ENCODE results near the gene NRIP3. TPM values are rescaled to one million over a fixed set of nuclear protein-coding genes. Genes with fewer than 3 reads are reported as not detected.
"Not testable (repeated sequence)": the region's sequence is repeated elsewhere in the genome, so short reads cannot be mapped to it uniquely, and the experiment has no call there.

The NRIP3 gene
- polyA plus RNA-seq, 2 donors = 0.08 to 0.22 TPM

- Histone ChIP-seq H3K36me3 (ENCODE audit: control insufficient read depth in 2 of 2, insufficient read depth in 2 of 2, low read length in 1 of 2) (no peaks in the 10 kb centered on the region), H3K27ac (ENCODE audit: low read depth in 2 of 2, low read length in 1 of 2) (no peak overlapping the region), H3K27me3 (ENCODE audit: control insufficient read depth in 1 of 2, insufficient read depth in 2 of 2, low read length in 2 of 2) (no peaks in the 10 kb centered on the region), H3K9me3 (ENCODE audit: control insufficient read depth in 2 of 2, insufficient read depth in 1 of 2, low read depth in 1 of 2, low read length in 1 of 2) (no peaks in the 10 kb centered on the region), H3K4me1 (ENCODE audit: control insufficient read depth in 2 of 2, insufficient read depth in 2 of 2, low read length in 1 of 2) (no peaks in the 10 kb centered on the region), H3K4me3 (ENCODE audit: low read depth in 1 of 2, low read length in 2 of 2) (no peak overlapping the region)
- WGBS, 2 donors = 86 to 90% methylated on average over 14 of the region's 14 CpGs
Measured at GRCh38 chr11:8937659-8938058, 66.1 kb downstream of the NRIP3 start.

GRCh38 chr11:8937159-8937558, 66.6 kb downstream of the NRIP3 start:
- Histone ChIP-seq H3K4me1 (ENCODE audit: control insufficient read depth in 2 of 2, insufficient read depth in 2 of 2, low read length in 1 of 2) (peaks cover 0 to 1% of the 10 kb centered on the region in 2 donors), H3K36me3 (ENCODE audit: control insufficient read depth in 2 of 2, insufficient read depth in 2 of 2, low read length in 1 of 2) (no peaks in the 10 kb centered on the region), H3K4me3 (ENCODE audit: low read depth in 1 of 2, low read length in 2 of 2) (no peak overlapping the region), H3K27me3 (ENCODE audit: control insufficient read depth in 1 of 2, insufficient read depth in 2 of 2, low read length in 2 of 2) (no peaks in the 10 kb centered on the region), H3K9me3 (ENCODE audit: control insufficient read depth in 2 of 2, insufficient read depth in 1 of 2, low read depth in 1 of 2, low read length in 1 of 2) (no peaks in the 10 kb centered on the region), H3K27ac (ENCODE audit: low read depth in 2 of 2, low read length in 1 of 2) (no peak overlapping the region)
- 69 to 71% methylated on average over 10 of the region's 10 CpGs for WGBS, 2 donors

- not testable (repeated sequence) for H3K4me1 ChIP-seq (ENCODE audit: control insufficient read depth in 2 of 2, insufficient read depth in 2 of 2, low read length in 1 of 2); H3K36me3 ChIP-seq (ENCODE audit: control insufficient read depth in 2 of 2, insufficient read depth in 2 of 2, low read length in 1 of 2); H3K27ac ChIP-seq (ENCODE audit: low read depth in 2 of 2, low read length in 1 of 2); H3K4me3 ChIP-seq (ENCODE audit: low read depth in 1 of 2, low read length in 2 of 2); H3K27me3 ChIP-seq (ENCODE audit: control insufficient read depth in 1 of 2, insufficient read depth in 2 of 2, low read length in 2 of 2); H3K9me3 ChIP-seq (ENCODE audit: control insufficient read depth in 2 of 2, insufficient read depth in 1 of 2, low read depth in 1 of 2, low read length in 1 of 2)
- WGBS, 2 donors = 91 to 92% methylated on average over 2 of the region's 2 CpGs
Measured at GRCh38 chr11:8935789-8936188, 68.0 kb downstream of the NRIP3 start.

GRCh38 chr11:8934742-8935488, 68.9 kb downstream of the NRIP3 start:
- Histone ChIP-seq H3K9me3 (ENCODE audit: control insufficient read depth in 2 of 2, insufficient read depth in 1 of 2, low read depth in 1 of 2, low read length in 1 of 2) (no peaks in the 10 kb centered on the region), H3K4me3 (ENCODE audit: low read depth in 1 of 2, low read length in 2 of 2) (no peak overlapping the region), H3K27me3 (ENCODE audit: control insufficient read depth in 1 of 2, insufficient read depth in 2 of 2, low read length in 2 of 2) (no peaks in the 10 kb centered on the region), H3K27ac (ENCODE audit: low read depth in 2 of 2, low read length in 1 of 2) (no peak overlapping the region), H3K36me3 (ENCODE audit: control insufficient read depth in 2 of 2, insufficient read depth in 2 of 2, low read length in 1 of 2) (no peaks in the 10 kb centered on the region), H3K4me1 (ENCODE audit: control insufficient read depth in 2 of 2, insufficient read depth in 2 of 2, low read length in 1 of 2) (peaks cover 0 to 2% of the 10 kb centered on the region in 2 donors)
- WGBS, 2 donors = 35 to 45% methylated on average over 14 of the region's 14 CpGs

GRCh38 chr11:8933931-8934330, 69.9 kb downstream of the NRIP3 start:
- Histone ChIP-seq H3K4me3 (ENCODE audit: low read depth in 1 of 2, low read length in 2 of 2) (no peak overlapping the region), H3K36me3 (ENCODE audit: control insufficient read depth in 2 of 2, insufficient read depth in 2 of 2, low read length in 1 of 2) (no peaks in the 10 kb centered on the region), H3K4me1 (ENCODE audit: control insufficient read depth in 2 of 2, insufficient read depth in 2 of 2, low read length in 1 of 2) (peaks cover 0 to 5% of the 10 kb centered on the region in 2 donors), H3K9me3 (ENCODE audit: control insufficient read depth in 2 of 2, insufficient read depth in 1 of 2, low read depth in 1 of 2, low read length in 1 of 2) (no peaks in the 10 kb centered on the region), H3K27ac (ENCODE audit: low read depth in 2 of 2, low read length in 1 of 2) (no peak overlapping the region), H3K27me3 (ENCODE audit: control insufficient read depth in 1 of 2, insufficient read depth in 2 of 2, low read length in 2 of 2) (no peaks in the 10 kb centered on the region)
- 87 to 89% methylated on average over 6 of the region's 6 CpGs for WGBS, 2 donors

- Histone ChIP-seq H3K27me3 (ENCODE audit: control insufficient read depth in 1 of 2, insufficient read depth in 2 of 2, low read length in 2 of 2) (no peaks in the 10 kb centered on the region), H3K9me3 (ENCODE audit: control insufficient read depth in 2 of 2, insufficient read depth in 1 of 2, low read depth in 1 of 2, low read length in 1 of 2) (no peaks in the 10 kb centered on the region), H3K4me1 (ENCODE audit: control insufficient read depth in 2 of 2, insufficient read depth in 2 of 2, low read length in 1 of 2) (peaks cover 0 to 6% of the 10 kb centered on the region in 2 donors), H3K27ac (ENCODE audit: low read depth in 2 of 2, low read length in 1 of 2) (no peak within 1 kb of the TSS), H3K4me3 (ENCODE audit: low read depth in 1 of 2, low read length in 2 of 2) (no peak within 1 kb of the TSS), H3K36me3 (ENCODE audit: control insufficient read depth in 2 of 2, insufficient read depth in 2 of 2, low read length in 1 of 2) (no peaks in the 10 kb centered on the region)
- 77 to 86% methylated on average over 12 of the region's 12 CpGs for WGBS, 2 donors
Measured at GRCh38 chr11:8932564-8933180, 71.1 kb downstream of the NRIP3 start, which contains the start of gene C11orf16. TSS of gene C11orf16 (minus strand) at chr11:8932947. CDS start at chr11:8932308, 639 bp downstream.

Other genes starting within 250 kb of the NRIP3 start
- 10 to 100 TPM; 10.6 to 17.8 TPM for gene AKIP1, start 92.8 kb downstream of the NRIP3 start, polyA plus RNA-seq
- not detected for gene C11orf16, start 71.1 kb downstream of the NRIP3 start, polyA plus RNA-seq
- gene ASCL3, start 61.0 kb downstream of the NRIP3 start, polyA plus RNA-seq = not detected
- 10 to 100 TPM; 29.6 to 52.1 TPM for gene TMEM9B, start 39.6 kb downstream of the NRIP3 start, polyA plus RNA-seq
- gene SCUBE2, start 87.6 kb upstream of the NRIP3 start, polyA plus RNA-seq = 1 to 10 TPM in 1 of 2 donors, under 1 TPM in 1; 0.84 to 4.6 TPM